Upper lobe of right lung (tissue), 1 donor: ENCODE data around the gene CHST8. TPM values are rescaled to one million over a fixed set of nuclear protein-coding genes. Genes with fewer than 3 reads are reported as not detected.

ENCODE experiments used
- ATAC-seq: fragments of 200-7000 bp; cut with Tn5 transposase; one replicate; pipeline ENCODE4 v1.9.1; 2020; ENCODE audit warnings: mild to moderate bottlenecking, moderate library complexity
- DNase-seq: peaks from one replicate; pipeline ENCODE4 v3.0.0-alpha.2; 2020
- H3K27ac ChIP-seq: fragments of 200-600 bp; one replicate; pipeline ENCODE4 v1.8.0; 2022
- H3K27me3 ChIP-seq: fragments of 200-600 bp; one replicate; pipeline ENCODE4 v1.8.0; 2022; ENCODE audit warnings: mild to moderate bottlenecking
- H3K36me3 ChIP-seq: fragments of 200-600 bp; one replicate; pipeline ENCODE4 v1.8.0; 2022
- H3K4me1 ChIP-seq: fragments of 200-600 bp; one replicate; pipeline ENCODE4 v1.8.0; 2022
- H3K4me3 ChIP-seq: fragments of 200-600 bp; one replicate; pipeline ENCODE4 v1.8.0; 2022; ENCODE audit warnings: mild to moderate bottlenecking
- H3K9me3 ChIP-seq: fragments of 200-600 bp; one replicate; pipeline ENCODE4 v1.8.0; 2022
- intact Hi-C: fragments of 100-400 bp; cut with DNase I; formaldehyde crosslinking; loops from one replicate; pipeline ENCODE4 v1.11.0; 2022
- total RNA-seq: library from RNA; stranded (reverse); fragmentation: NEBNext Ultra II Directional; extraction: Animal tissue kit (Norgen Biotek cat#: 25700); gene quantifications from one replicate; pipeline ENCODE4 v1.2.1, GENCODE V29; 2021
- TF ChIP-seq, protein P1 (sequence below): fragments of 200-600 bp; IDR thresholded peaks from one replicate; pipeline ENCODE4 v1.8.0; 2022; ENCODE audit warnings: antibody characterized with exemption
- donor health status: DM: no; HTN: yes; CAD: no; lungs with severe emphysema.

Gene CHST8
- total RNA-seq, 1 donor from 2014 or later, result 0.64 TPM

DNA sequence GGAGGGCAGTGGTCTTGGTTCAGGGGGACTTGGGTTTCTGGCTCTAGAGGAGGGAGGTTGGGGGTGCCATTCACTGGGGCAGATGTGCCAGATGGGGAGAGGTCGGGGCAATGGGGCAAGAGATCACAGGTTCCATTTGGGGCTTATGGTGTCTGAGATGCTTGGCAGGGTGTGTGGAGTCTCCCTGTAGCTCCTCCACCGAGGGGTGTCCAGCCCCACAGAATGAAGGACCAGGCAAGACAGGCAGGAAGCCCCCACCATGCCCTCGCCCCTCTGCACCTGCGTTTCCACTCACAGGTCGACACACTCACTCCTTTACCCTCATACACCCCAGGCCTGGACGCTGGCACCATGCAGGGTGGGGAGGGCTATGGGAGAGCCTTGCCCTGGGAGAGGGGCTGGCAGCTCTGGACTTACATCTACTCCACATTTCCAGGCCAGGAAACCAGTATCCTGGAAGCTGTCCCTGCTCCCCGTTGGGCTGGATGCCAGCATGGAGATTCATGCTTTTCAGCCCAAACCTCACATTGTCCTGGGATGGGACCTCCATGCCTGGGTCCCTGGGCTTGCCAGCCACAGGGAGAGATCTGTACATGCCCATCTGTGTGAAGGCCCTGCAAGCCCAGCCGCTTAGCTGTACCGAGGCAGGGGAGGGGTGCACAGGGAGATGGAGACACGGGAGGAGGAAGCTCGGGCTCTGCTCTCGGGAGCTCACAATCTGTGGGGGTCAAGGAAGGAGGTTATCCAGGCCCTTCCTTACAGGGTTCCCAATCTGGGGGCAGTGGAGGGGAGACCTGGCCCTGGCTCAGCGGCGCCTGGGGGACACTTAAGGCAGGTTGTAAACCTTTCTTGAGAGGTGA lies 77.1 kb downstream of the CHST8 start:
- Histone ChIP-seq H3K9me3 (no peaks in the 10 kb centered on the region), H3K27me3 (no peaks in the 10 kb centered on the region), H3K27ac (no peak overlapping the region), H3K36me3 (no peaks in the 10 kb centered on the region), H3K4me1 (no peaks in the 10 kb centered on the region), H3K4me3 (no peak overlapping the region)
- intact Hi-C loops, result no loop called here
- ATAC-seq (no peak), DNase-seq (peak; percentile 30)
- TF ChIP-seq, protein P1, sequence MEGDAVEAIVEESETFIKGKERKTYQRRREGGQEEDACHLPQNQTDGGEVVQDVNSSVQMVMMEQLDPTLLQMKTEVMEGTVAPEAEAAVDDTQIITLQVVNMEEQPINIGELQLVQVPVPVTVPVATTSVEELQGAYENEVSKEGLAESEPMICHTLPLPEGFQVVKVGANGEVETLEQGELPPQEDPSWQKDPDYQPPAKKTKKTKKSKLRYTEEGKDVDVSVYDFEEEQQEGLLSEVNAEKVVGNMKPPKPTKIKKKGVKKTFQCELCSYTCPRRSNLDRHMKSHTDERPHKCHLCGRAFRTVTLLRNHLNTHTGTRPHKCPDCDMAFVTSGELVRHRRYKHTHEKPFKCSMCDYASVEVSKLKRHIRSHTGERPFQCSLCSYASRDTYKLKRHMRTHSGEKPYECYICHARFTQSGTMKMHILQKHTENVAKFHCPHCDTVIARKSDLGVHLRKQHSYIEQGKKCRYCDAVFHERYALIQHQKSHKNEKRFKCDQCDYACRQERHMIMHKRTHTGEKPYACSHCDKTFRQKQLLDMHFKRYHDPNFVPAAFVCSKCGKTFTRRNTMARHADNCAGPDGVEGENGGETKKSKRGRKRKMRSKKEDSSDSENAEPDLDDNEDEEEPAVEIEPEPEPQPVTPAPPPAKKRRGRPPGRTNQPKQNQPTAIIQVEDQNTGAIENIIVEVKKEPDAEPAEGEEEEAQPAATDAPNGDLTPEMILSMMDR, result no peak

DNA sequence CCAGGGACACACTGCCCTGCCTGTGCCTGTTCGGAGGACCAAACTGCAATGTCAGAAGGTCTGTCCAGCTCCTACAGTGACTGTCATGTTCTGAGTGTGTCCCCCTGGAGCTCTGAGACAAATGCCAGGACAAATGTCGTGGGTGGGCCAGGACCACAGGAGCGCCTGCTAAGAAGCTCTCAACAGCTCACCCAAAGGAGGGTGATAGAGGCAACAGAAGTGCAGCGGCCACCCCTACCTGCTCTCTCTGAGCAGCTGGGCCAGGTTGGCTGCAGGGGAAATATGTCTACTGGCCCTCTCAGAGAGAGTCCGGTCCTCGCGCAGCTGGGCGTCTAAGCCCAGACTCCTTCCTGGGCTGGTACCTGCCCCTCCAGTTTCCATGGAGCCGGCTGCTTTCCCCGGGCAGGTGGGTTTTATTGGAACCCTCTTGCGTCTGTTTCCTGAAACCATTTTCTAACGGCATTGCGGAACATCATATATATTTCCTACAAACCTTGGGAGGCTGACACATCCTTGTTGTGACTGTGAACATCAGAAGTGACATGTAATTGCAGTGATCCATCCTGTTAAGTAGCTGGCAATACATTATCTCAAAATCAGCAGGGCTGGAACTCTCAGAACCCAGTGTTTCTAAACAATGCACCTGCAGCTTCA lies 78.1 kb downstream of the CHST8 start:
- TF ChIP-seq, protein P1, result no peak
- Histone ChIP-seq H3K4me1 (no peaks in the 10 kb centered on the region), H3K36me3 (no peaks in the 10 kb centered on the region), H3K27ac (no peak overlapping the region), H3K27me3 (no peaks in the 10 kb centered on the region), H3K4me3 (no peak overlapping the region), H3K9me3 (no peaks in the 10 kb centered on the region)
- DNase-seq, result peak; percentile 48
- intact Hi-C loops, result no loop called here
- no peak for ATAC-seq

DNA sequence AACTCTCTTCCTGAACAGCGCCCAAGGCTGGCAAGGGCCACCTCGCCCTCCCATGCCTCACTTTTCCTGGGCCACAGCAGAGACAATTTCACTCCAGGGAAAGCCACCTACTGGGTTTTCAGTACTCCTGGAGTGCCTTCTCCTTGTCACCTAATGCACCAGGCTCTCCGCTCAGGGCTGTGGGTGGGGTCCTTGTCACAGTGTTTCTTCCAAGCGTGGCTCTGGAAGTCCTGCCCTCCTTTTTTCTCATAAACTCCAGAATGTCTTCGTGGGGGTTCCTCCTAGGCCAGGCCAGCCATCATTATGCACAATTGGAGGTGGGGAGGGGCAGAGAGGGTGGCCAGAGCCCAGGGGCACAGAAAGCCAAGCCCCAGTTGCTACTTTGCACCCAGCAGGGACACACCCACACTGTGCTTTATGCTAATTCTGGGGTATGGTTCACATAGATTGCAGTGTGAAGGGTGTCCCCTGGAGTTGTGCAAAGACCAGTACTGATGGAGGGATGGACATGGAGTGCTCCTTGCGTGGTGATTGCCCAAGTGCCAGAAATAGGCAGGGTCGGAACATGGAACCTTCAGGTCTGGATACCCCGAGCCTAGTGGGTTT lies 78.8 kb downstream of the CHST8 start:
- TF ChIP-seq, protein P1, result no peak
- ATAC-seq, result no peak
- DNase-seq, result peak; percentile 41
- Histone ChIP-seq H3K27me3 (no peaks in the 10 kb centered on the region), H3K4me1 (no peaks in the 10 kb centered on the region), H3K4me3 (no peak overlapping the region), H3K9me3 (no peaks in the 10 kb centered on the region), H3K27ac (no peak overlapping the region), H3K36me3 (no peaks in the 10 kb centered on the region)
- intact Hi-C loops, result no loop called here

DNA sequence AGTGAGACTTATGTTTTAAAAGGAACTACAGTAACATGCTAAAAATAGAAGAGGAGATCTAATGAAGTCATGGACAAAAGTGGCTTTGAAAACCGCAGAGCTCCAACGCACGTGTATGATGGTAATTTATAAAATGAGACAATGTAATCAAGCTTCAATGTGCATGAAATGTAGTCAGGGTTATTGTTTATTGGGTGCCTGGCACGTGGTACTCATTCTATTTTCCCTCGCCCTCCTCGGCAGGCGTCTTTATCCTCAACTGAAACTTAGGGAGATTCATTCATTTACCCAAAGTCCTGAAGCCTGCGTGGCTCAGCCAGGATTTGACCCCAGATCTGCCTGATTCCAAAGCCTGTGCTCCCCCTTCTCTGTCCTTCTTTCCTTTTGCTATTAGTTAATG lies 79.8 kb downstream of the CHST8 start:
- DNase-seq (peak; percentile 22), ATAC-seq (no peak)
- TF ChIP-seq, protein P1, result no peak
- H3K4me3 ChIP-seq, result no peak overlapping the region
- H3K27me3 ChIP-seq, result no peaks in the 10 kb centered on the region
- no peaks in the 10 kb centered on the region for H3K36me3 ChIP-seq
- H3K27ac ChIP-seq, result no peak overlapping the region
- intact Hi-C loops, result no loop called here
- H3K9me3 ChIP-seq, result no peaks in the 10 kb centered on the region
- no peaks in the 10 kb centered on the region for H3K4me1 ChIP-seq

DNA sequence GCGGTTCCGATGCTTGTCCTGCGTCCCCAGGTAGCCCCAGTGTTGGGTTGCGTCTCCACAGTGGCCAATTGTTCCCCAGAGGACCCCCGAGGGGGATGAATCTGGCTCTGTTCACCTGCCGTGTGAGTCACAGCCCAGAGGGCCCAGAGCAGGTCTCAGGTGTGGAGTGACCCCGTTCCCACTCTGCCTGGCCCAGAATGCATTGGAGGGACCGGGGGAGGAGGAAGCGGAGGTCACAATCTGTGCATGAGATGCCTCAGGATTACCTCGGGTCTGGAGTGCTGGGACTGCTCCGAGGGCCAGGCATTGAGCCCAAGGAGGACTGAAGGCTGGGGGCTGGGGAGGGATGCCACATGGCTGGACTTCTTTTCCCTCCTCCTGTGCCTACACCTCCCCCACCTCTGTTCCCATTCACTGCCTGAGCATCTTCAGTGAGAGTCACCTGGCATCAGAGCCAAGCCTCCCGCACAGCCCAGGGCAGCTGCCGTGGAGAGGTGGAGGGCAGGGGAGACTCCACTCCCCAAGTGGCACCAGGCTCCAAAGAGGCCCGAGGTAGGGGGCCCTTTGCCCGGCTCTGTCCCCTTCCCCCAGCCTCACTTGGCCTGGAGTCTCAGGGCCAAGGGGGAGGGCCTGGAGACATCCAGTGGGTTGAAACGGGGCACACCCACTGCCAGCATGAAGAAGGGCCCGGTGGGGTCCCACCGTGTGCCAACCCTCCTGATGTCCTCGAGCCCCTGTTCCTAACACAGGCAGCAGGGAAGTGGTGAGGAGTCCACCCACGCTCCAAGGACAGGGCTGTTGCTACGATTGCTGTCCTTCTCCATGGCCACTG lies 81.1 kb downstream of the CHST8 start:
- intact Hi-C loops, result no loop called here
- Histone ChIP-seq H3K4me3 (no peak overlapping the region), H3K9me3 (no peaks in the 10 kb centered on the region), H3K27ac (no peak overlapping the region), H3K4me1 (no peaks in the 10 kb centered on the region), H3K27me3 (no peaks in the 10 kb centered on the region), H3K36me3 (no peaks in the 10 kb centered on the region)
- TF ChIP-seq, protein P1, result no peak
- DNase-seq (peak; percentile 57), ATAC-seq (no peak)
